Measurements from ENCODE around the gene POLDIP2.

DNA sequence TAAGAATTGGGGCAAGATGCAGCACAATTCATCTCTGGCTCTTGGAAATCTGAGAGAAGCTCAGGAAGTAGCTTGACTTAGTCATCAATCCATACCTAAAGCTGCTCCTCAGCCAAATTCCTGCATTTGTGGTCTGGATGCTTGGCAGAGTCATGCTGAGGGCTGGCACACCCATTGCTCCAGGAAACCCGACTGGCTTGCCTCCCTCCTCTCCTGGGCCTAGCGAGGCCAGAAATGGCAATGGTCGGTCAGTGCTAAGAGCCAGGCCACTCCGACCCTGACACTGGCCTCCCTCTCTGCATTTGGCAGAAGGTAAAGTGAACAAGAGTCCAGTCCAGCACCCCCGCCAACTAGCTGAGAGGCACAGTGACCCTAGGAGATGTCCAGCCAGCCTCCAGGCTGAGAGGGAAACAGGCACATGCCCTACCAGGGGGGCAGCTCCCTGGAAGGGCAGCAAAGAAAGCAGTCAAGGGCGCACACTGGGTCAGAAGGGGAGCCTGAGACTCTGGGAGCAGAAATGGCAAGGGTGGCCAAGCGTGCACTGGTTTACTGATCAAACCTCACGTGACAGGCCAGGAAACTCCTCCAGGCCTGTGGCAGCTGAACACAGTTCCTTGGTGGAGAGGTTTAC is 10.0 kb downstream of the POLDIP2 start:
- TF ChIP-seq POLR2A (IDR thresholded peaks at IDR 0.05; ENCODE audit: low read depth, low read length) (no peak), RFX5 (IDR thresholded peaks at IDR 0.05; ENCODE audit: low read depth, low read length) (no peak), BHLHE40 (IDR thresholded peaks at IDR 0.05; ENCODE audit: low read depth, low read length) (no peak), CEBPB (IDR thresholded peaks at IDR 0.05; ENCODE audit: low read depth, low read length) (no peak), SMC3 (IDR thresholded peaks at IDR 0.05; ENCODE audit: low read depth, low read length) (no peak; the same call in 1 of the 2 replicates), RCOR1 (IDR thresholded peaks at IDR 0.05; ENCODE audit: insufficient replicate concordance, low read length) (no peak), FOS (IDR thresholded peaks at IDR 0.05; ENCODE audit: low read depth, low read length) (peak; percentile 47; the same call in 1 of the 2 replicates), MAFK (IDR thresholded peaks at IDR 0.05; ENCODE audit: low read depth, low read length) (no peak), RAD21 (IDR thresholded peaks at IDR 0.05; ENCODE audit: low read length) (no peak)
- TF ChIP-seq, protein P1, sequence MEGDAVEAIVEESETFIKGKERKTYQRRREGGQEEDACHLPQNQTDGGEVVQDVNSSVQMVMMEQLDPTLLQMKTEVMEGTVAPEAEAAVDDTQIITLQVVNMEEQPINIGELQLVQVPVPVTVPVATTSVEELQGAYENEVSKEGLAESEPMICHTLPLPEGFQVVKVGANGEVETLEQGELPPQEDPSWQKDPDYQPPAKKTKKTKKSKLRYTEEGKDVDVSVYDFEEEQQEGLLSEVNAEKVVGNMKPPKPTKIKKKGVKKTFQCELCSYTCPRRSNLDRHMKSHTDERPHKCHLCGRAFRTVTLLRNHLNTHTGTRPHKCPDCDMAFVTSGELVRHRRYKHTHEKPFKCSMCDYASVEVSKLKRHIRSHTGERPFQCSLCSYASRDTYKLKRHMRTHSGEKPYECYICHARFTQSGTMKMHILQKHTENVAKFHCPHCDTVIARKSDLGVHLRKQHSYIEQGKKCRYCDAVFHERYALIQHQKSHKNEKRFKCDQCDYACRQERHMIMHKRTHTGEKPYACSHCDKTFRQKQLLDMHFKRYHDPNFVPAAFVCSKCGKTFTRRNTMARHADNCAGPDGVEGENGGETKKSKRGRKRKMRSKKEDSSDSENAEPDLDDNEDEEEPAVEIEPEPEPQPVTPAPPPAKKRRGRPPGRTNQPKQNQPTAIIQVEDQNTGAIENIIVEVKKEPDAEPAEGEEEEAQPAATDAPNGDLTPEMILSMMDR (conservative IDR thresholded peaks at IDR 0.05; ENCODE audit: low read depth, low read length): no peak
- TF ChIP-seq, protein P2, sequence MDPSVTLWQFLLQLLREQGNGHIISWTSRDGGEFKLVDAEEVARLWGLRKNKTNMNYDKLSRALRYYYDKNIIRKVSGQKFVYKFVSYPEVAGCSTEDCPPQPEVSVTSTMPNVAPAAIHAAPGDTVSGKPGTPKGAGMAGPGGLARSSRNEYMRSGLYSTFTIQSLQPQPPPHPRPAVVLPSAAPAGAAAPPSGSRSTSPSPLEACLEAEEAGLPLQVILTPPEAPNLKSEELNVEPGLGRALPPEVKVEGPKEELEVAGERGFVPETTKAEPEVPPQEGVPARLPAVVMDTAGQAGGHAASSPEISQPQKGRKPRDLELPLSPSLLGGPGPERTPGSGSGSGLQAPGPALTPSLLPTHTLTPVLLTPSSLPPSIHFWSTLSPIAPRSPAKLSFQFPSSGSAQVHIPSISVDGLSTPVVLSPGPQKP (IDR thresholded peaks at IDR 0.05; ENCODE audit: borderline replicate concordance, low read depth, low read length): no peak
- TF ChIP-seq, protein P3, sequence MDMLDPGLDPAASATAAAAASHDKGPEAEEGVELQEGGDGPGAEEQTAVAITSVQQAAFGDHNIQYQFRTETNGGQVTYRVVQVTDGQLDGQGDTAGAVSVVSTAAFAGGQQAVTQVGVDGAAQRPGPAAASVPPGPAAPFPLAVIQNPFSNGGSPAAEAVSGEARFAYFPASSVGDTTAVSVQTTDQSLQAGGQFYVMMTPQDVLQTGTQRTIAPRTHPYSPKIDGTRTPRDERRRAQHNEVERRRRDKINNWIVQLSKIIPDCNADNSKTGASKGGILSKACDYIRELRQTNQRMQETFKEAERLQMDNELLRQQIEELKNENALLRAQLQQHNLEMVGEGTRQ (IDR thresholded peaks at IDR 0.05; ENCODE audit: low read depth, low read length): no peak

Data from IMR-90 (cell line).